Endothelial cell of umbilical vein (primary cell): Measurements from ENCODE around the gene ITPKB. TPM values are rescaled to one million over a fixed set of nuclear protein-coding genes. Genes with fewer than 3 reads are reported as not detected.

Experiments used
- BruUV-seq: library from RNA; stranded (reverse); fragments of 400-500 nt; replicated peaks from 2 replicates; lab custom pipeline; 2021; lab: Mats Ljungman, UMichigan
- CTCF ChIA-PET: fragments of 300-600, 350-600 bp; sonication (Branson Sonifier 250); formaldehyde crosslinking; loops from one replicate; lab custom pipeline; 2021; ENCODE audit warnings: antibody characterized with exemption, inconsistent platforms; lab: Charles Lee
- POLR2A ChIA-PET: fragments of 300-600, 350-600 bp; sonication (Branson Sonifier 250); formaldehyde crosslinking; loops from one replicate; lab custom pipeline; 2021; ENCODE audit warnings: antibody characterized with exemption, inconsistent platforms; lab: Charles Lee
- DNase-seq: peaks from one replicate; pipeline ENCODE4 v3.0.0-alpha.2; 2011; ENCODE audit warnings: low read depth, low spot score
- FAIRE-seq: peaks from 2 replicates; lab custom pipeline; 2011; peaks lifted over from hg19 to GRCh38; lab: Jason Lieb, UNC
- H2AFZ ChIP-seq: 2 replicates; pipeline ENCODE4 v1.6.0; 2012; ENCODE audit warnings: low read depth, low read length, control low read depth, inconsistent platforms
- H3K27ac ChIP-seq: 2 replicates; pipeline ENCODE4 v1.5.1; 2011; ENCODE audit warnings: low read depth, mild to moderate bottlenecking, control low read depth, low read length, moderate library complexity; ENCODE audit not compliant: insufficient read depth
- H3K27me3 ChIP-seq, 2 experiments: 2 replicates each; pipeline versions ENCODE4 v1.6.0 to v1.6.1; 2011; ENCODE audit warnings: low read length in 2 of 2, mixed read lengths in 1 of 2; ENCODE audit not compliant: control insufficient read depth in 2 of 2, insufficient read depth in 2 of 2
- H3K36me3 ChIP-seq, 2 experiments: 2 replicates in 1 of 2; 3 replicates in 1 of 2; pipeline ENCODE4 v1.5.1; 2011; ENCODE audit warnings: low read length in 2 of 2, mild to moderate bottlenecking in 1 of 2, moderate library complexity in 1 of 2; ENCODE audit not compliant: control insufficient read depth in 2 of 2, insufficient read depth in 2 of 2; ENCODE audit errors: extremely low read depth in 1 of 2
- H3K4me1 ChIP-seq: 3 replicates; pipeline ENCODE4 v1.5.1; 2011; ENCODE audit warnings: mild to moderate bottlenecking, low read length; ENCODE audit not compliant: control insufficient read depth, insufficient read depth; ENCODE audit errors: extremely low read depth
- H3K4me2 ChIP-seq: 2 replicates; pipeline ENCODE4 v1.6.1; 2011; ENCODE audit warnings: low read length, control low read depth, mixed read lengths; ENCODE audit not compliant: insufficient read depth
- H3K4me3 ChIP-seq, 3 experiments: fragments of 200-600 bp in 1 of 3; sonication (generic), shearing (Covaris generic) in 1 of 3; replicated peaks in 1 of 3; 2 replicates each; pipeline ENCODE4 v1.5.1; 2011 to 2016; ENCODE audit warnings: control low read depth in 3 of 3, low read length in 3 of 3, mild to moderate bottlenecking in 2 of 3, inconsistent platforms in 1 of 3, low read depth in 1 of 3, moderate library complexity in 1 of 3; ENCODE audit not compliant: insufficient read depth in 1 of 3
- H3K79me2 ChIP-seq: 2 replicates; pipeline ENCODE4 v1.6.0; 2012; ENCODE audit warnings: low read length, inconsistent platforms; ENCODE audit not compliant: control insufficient read depth, insufficient read depth
- H3K9ac ChIP-seq: replicated peaks from 2 replicates; pipeline ENCODE3; 2011; ENCODE audit warnings: low read length, control low read depth; ENCODE audit not compliant: insufficient read depth; ENCODE audit errors: extremely low read depth
- H3K9me1 ChIP-seq: replicated peaks from 3 replicates; pipeline ENCODE4 v1.6.0; 2011; ENCODE audit warnings: mild to moderate bottlenecking, low read length; ENCODE audit not compliant: control insufficient read depth, insufficient read depth; ENCODE audit errors: extremely low read depth
- H3K9me3 ChIP-seq: replicated peaks from 2 replicates; pipeline ENCODE4 v1.5.1; 2012; ENCODE audit warnings: low read length, inconsistent platforms; ENCODE audit not compliant: control insufficient read depth, insufficient read depth
- H4K20me1 ChIP-seq: replicated peaks from 2 replicates; pipeline ENCODE3; 2011; ENCODE audit warnings: mild to moderate bottlenecking, low read length; ENCODE audit not compliant: control insufficient read depth, insufficient read depth; ENCODE audit errors: extremely low read depth
- CTCF ChIP-seq, 2 donors: IDR thresholded peaks; 1 replicate in 1 of 2; 2 replicates in 1 of 2; pipeline ENCODE4 v1.5.1; 2011; ENCODE audit warnings: low read length in 2 of 2, mild to moderate bottlenecking in 2 of 2, moderate library complexity in 2 of 2, control low read depth in 1 of 2, inconsistent platforms in 1 of 2, low read depth in 1 of 2; ENCODE audit not compliant: insufficient read depth in 1 of 2; ENCODE audit errors: extremely low read depth in 1 of 2
- EZH2 ChIP-seq: IDR thresholded peaks from 2 replicates; pipeline ENCODE4 v1.6.1; 2012; ENCODE audit warnings: borderline replicate concordance, low read depth, mild to moderate bottlenecking, moderate library complexity, low read length, inconsistent platforms; ENCODE audit not compliant: severe bottlenecking
- FOS ChIP-seq: IDR thresholded peaks from 2 replicates; pipeline ENCODE4 v1.6.1; 2011; ENCODE audit warnings: mild to moderate bottlenecking, low read length, moderate library complexity, borderline replicate concordance; ENCODE audit not compliant: insufficient read depth
- GATA2 ChIP-seq: IDR thresholded peaks from 2 replicates; pipeline ENCODE4 v1.7.0; 2011; ENCODE audit warnings: low read depth, mild to moderate bottlenecking, moderate library complexity, mixed read lengths, low read length; ENCODE audit not compliant: insufficient read length, insufficient read depth
- JUN ChIP-seq: IDR thresholded peaks from 2 replicates; pipeline ENCODE4 v1.6.1; 2011; ENCODE audit warnings: borderline replicate concordance, low read depth; ENCODE audit not compliant: insufficient read length, insufficient read depth
- MAX ChIP-seq: IDR thresholded peaks from 2 replicates; pipeline ENCODE4 v1.6.1; 2011; ENCODE audit not compliant: insufficient read depth, insufficient read length
- MYC ChIP-seq: IDR thresholded peaks from one replicate; pipeline ENCODE4 v1.6.1; 2011; ENCODE audit warnings: mild to moderate bottlenecking, low read depth, low read length
- POLR2A ChIP-seq: IDR thresholded peaks from 2 replicates; pipeline ENCODE4 v1.6.1; 2012; ENCODE audit warnings: low read depth, mild to moderate bottlenecking, control low read depth, low read length
- POLR2AphosphoS5 ChIP-seq: IDR thresholded peaks from 2 replicates; pipeline ENCODE4 v1.6.1; 2012; ENCODE audit warnings: low read depth, mild to moderate bottlenecking, control low read depth, low read length, moderate library complexity; ENCODE audit not compliant: insufficient read depth
- dilution Hi-C: fragments of 300-500 bp; cut with MboI; formaldehyde crosslinking; loops from one replicate; pipeline ENCODE4 v1.15.0; 2019; ENCODE audit warnings: low sequenced_read_pairs; ENCODE audit not compliant: extremely low pct_ligation_motif_present
- intact Hi-C: fragments of 100-400 bp; cut with micrococcal nuclease; formaldehyde crosslinking; loops from one replicate; pipeline ENCODE4 v1.10.0; 2022
- polyA plus RNA-seq, 4 experiments: library from polyadenylated mRNA; depleted of rRNA in 3 of 4; stranded (reverse) in 3 of 4; unstranded in 1 of 4; fragments of >200 nt; gene quantifications; 2 replicates each; pipeline versions ENCODE4 v1.2.1 to v1.2.3, GENCODE V29; 2011 to 2012; ENCODE audit warnings: missing spikeins in 1 of 4
- total RNA-seq: library from RNA; stranded (reverse); gene quantifications from 2 replicates; pipeline ENCODE4 v1.2.3, GENCODE V29; 2021

The ITPKB gene
- total and polyA plus RNA-seq, 2 donors (not counting 3 experiments of a cell fraction or from before 2014, with no cell fraction given) = 7.7 to 34.8 TPM

GRCh38 chr1:226586116-226586515 lies 153.0 kb downstream of the ITPKB start:
- dilution Hi-C loops = no loop called here

More at GRCh38 chr1:226586116-226586515, 153.0 kb downstream of the ITPKB start:
- DNase-seq (no peak), FAIRE-seq (no peak)
- Histone ChIP-seq H3K4me3 (no peak overlapping the region), H3K9ac (no peak overlapping the region), H3K9me1 (no peaks in the 10 kb centered on the region), H3K27me3 (no peaks in the 10 kb centered on the region), H3K36me3 (no peaks in the 10 kb centered on the region), H3K9me3 (no peaks in the 10 kb centered on the region), H2AFZ (no peak overlapping the region), H4K20me1 (no peaks in the 10 kb centered on the region), H3K79me2 (no peaks in the 10 kb centered on the region), H3K4me2 (no peak overlapping the region), H3K4me1 (no peaks in the 10 kb centered on the region), H3K27ac (no peak overlapping the region)
- intact Hi-C loops = no loop called here
- ChIA-PET CTCF (interaction anchor here (0.8 to 1.2 kb wide), 4 partner anchors 23 to 60 kb away, joined by 3 to 4 read pairs (median 3); partner anchors contain the start of gene STUM), POLR2A (no interaction called here)
- no TSS peak for BruUV-seq
- TF ChIP-seq CTCF (IDR thresholded peaks at IDR 0.05; ENCODE audit: extremely low read depth in 1 of 2, insufficient read depth in 1 of 2, low read depth in 1 of 2, low read length in 2 of 2) (no peak), EZH2 (no peak), GATA2 (no peak), MYC (no peak), MAX (no peak), POLR2A (no peak), POLR2AphosphoS5 (no peak), FOS (no peak), JUN (no peak)
